Stomach (tissue), 4 donors: ENCODE measurements around the gene TPT1.

ENCODE experiments used
- CTCF ChIP-seq, 7 experiments: fragments of 450-650 bp in 4 of 7; fragments of 200-600 bp in 3 of 7; sonication (generic) in 3 of 7; IDR thresholded peaks; one replicate each; pipeline ENCODE4 v1.5.1; 2016 to 2019; ENCODE audit warnings: antibody characterized with exemption in 7 of 7, control low read depth in 2 of 7, mild to moderate bottlenecking in 1 of 7
- POLR2AphosphoS5 ChIP-seq, 3 donors: sonication (generic); formaldehyde crosslinking; IDR thresholded peaks; one replicate each; pipeline ENCODE4 v1.6.1; 2016; ENCODE audit warnings: antibody characterized with exemption in 3 of 3

DNA sequence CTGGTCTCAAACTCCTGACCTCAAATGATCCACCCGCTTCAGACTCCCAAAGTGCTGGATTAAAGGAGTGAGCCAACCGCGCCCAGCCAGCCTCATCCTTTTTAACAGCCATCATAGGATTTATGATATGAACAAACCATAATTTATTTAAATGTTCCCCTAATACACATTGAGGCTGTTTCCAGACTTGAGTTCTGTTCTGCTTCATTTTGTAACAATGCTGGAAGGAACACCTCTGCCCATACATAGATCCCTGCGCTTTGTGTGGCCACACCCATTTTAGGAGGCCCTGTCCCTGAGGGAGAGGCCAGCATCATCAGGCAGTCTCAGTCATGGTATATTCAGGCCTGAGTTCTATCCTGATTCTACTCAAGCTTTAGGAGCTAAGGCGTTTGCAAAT, 35.9 kb downstream of the TPT1 start:
- TF ChIP-seq POLR2AphosphoS5 (IDR thresholded peaks at IDR 0.05) (no peak), CTCF (IDR thresholded peaks at IDR 0.05) (no peak)
